IMR-90 (cell line): ENCODE measurements around the gene ZNF398. TPM values are rescaled to one million over a fixed set of nuclear protein-coding genes. Genes with fewer than 3 reads are reported as not detected.

Experiments used
- BHLHE40 ChIP-seq: fragments of 150-350 bp; IDR thresholded peaks from 2 replicates; pipeline ENCODE4 v1.6.1; 2016; ENCODE audit warnings: mild to moderate bottlenecking, low read depth, low read length
- NFE2L2 ChIP-seq: fragments of 150-350 bp; IDR thresholded peaks from 2 replicates; pipeline ENCODE4 v1.6.1; 2016; ENCODE audit warnings: low read depth, mild to moderate bottlenecking, low read length
- RAD21 ChIP-seq: IDR thresholded peaks from 2 replicates; pipeline ENCODE4 v1.6.1; 2012; ENCODE audit warnings: low read length, improper control_type of control experiment
- RFX5 ChIP-seq: IDR thresholded peaks from 2 replicates; pipeline ENCODE4 v1.8.0; 2012; ENCODE audit warnings: low read depth, mild to moderate bottlenecking, low read length, moderate library complexity
- polyA plus RNA-seq, 3 experiments: library from polyadenylated mRNA; depleted of rRNA; stranded (reverse); fragments of >200 nt; gene quantifications; 2 replicates each; pipeline ENCODE4 v1.2.3, GENCODE V29; 2012; ENCODE audit warnings: low replicate concordance in 1 of 3
- total RNA-seq: library from RNA; depleted of rRNA; stranded (reverse); fragments of >200 nt; gene quantifications from 2 replicates; pipeline ENCODE4 v1.2.3, GENCODE V29; 2012
- TF ChIP-seq, protein P1 (sequence below): fragments of 150-350 bp; IDR thresholded peaks from 2 replicates; pipeline ENCODE4 v1.6.1; 2016; ENCODE audit warnings: low read depth, mild to moderate bottlenecking, low read length, moderate library complexity, borderline replicate concordance
- TF ChIP-seq, protein P2 (sequence below): fragments of 150-350 bp; IDR thresholded peaks from 2 replicates; pipeline ENCODE4 v1.6.1; 2017; ENCODE audit warnings: mild to moderate bottlenecking, antibody characterized with exemption, low read length, low read depth

ZNF398 gene
- total and polyA plus RNA-seq, 2 of the 4 experiments (the other 2 are of a cell fraction), result 5.7 to 7.9 TPM

DNA sequence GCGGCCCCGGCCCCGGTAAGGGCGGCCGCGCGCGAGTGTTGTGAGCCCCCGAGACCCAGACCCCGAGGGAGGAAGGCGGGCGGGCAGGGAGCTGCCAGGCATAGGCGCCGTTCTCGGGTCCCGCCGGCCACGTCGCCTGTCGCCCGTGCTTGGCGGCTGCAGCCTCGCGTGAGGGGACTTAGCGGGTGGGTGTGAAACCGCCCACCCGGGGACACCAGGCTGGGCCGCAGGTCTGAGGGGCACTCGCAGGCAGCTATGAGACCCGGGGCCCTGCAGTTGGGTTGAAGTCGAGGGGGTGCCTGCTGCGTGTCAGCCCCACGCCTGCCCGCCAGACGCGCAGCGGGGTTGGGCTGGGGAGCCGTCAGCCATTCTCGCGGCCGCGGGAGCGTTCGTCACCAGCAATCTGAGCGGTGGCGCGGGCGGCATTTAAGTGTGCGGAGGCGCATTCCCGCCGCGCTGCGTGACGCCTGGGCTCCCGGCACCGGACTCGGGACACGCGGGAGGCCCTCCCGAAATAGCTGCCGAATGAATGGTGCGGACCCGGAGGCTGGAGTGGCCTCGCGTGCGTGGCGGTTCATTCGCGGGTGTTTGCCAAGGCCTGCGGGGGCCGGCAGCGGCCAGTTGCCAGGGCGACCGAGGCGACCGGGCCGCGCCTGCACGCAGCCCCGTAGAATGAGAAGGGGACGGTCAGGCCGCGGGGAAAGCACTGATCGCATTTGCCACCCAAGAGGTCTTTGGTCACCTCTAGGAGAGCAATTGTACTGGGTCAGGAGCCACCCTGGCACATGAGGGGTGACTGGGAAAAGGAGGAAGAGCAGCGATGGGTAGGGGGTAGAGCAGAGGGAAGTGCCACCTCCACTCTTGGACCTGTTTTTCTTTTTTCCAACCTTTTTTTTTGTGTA lies 750 bp downstream of the ZNF398 start (continued):
- TF ChIP-seq, protein P1, sequence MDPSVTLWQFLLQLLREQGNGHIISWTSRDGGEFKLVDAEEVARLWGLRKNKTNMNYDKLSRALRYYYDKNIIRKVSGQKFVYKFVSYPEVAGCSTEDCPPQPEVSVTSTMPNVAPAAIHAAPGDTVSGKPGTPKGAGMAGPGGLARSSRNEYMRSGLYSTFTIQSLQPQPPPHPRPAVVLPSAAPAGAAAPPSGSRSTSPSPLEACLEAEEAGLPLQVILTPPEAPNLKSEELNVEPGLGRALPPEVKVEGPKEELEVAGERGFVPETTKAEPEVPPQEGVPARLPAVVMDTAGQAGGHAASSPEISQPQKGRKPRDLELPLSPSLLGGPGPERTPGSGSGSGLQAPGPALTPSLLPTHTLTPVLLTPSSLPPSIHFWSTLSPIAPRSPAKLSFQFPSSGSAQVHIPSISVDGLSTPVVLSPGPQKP, result no peak
- TF ChIP-seq BHLHE40 (peak; percentile 65), RFX5 (no peak), RAD21 (no peak), NFE2L2 (no peak)
- TF ChIP-seq, protein P2, sequence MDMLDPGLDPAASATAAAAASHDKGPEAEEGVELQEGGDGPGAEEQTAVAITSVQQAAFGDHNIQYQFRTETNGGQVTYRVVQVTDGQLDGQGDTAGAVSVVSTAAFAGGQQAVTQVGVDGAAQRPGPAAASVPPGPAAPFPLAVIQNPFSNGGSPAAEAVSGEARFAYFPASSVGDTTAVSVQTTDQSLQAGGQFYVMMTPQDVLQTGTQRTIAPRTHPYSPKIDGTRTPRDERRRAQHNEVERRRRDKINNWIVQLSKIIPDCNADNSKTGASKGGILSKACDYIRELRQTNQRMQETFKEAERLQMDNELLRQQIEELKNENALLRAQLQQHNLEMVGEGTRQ, result no peak
